HG02981 (cell line): Measurements from ENCODE around the gene NTPCR.
"Not testable (repeated sequence)": the region's sequence is repeated elsewhere in the genome, so short reads cannot be mapped to it uniquely, and the experiment has no call there.

Source experiments
- ATAC-seq: cut with Tn5 transposase; IDR thresholded peaks from one replicate; pipeline ENCODE4 v1.9.1; 2021; ENCODE audit warnings: mild to moderate bottlenecking, moderate library complexity; ENCODE audit not compliant: unreplicated experiment

Gene NTPCR

GRCh38 chr1:232983375-232983774 is 33.0 kb downstream of the NTPCR start:
- ATAC-seq, result no peak

GRCh38 chr1:232983817-232984567 is 33.6 kb downstream of the NTPCR start:
- no peak for ATAC-seq

GRCh38 chr1:232984577-232985425 is 34.4 kb downstream of the NTPCR start:
- no peak for ATAC-seq

- ATAC-seq, result no peak
Measured at GRCh38 chr1:232985882-232986526, 35.6 kb downstream of the NTPCR start.

DNA sequence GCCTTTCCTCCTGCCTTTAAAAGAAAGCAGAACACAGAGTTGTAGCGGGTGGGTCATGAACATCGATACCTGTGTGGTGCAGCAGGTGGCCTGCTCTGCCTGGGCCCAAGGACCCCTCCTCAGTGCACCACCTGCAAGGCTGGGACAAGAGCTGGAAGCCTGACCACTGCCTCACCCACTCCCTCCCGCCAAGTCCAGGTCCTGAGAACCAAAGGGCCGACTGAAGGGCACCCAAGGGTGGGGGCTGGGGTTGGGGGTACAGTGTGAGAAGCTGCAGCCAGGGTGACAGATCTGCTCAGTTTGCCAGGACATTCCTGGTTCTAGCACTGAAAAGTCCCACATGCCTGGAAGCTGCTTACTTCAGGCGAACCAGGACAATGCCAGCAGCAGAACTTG is 36.1 kb downstream of the NTPCR start:
- no peak for ATAC-seq

GRCh38 chr1:232987046-232987773 is 36.8 kb downstream of the NTPCR start:
- ATAC-seq, result no peak

DNA sequence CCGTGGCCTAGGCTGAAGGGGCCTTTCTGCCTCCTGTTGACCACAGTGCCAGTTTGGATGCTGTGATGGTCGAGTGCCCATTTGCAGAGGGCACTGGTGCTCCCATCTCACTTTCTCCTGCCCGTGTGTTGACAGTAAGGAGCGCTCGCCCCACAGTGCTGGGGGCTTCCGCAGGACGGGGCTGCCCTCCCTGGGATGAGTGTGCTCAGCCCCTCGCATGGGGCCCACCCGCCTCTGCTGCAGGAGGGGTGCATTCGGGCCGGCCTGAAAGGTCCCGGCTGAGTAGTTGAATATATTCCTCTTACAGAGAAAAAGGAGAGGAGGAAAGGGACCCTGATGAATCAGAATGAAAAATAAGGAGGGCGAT is 37.3 kb downstream of the NTPCR start:
- ATAC-seq, result no peak

GRCh38 chr1:232988572-232989040 is 38.2 kb downstream of the NTPCR start:
- no peak for ATAC-seq

DNA sequence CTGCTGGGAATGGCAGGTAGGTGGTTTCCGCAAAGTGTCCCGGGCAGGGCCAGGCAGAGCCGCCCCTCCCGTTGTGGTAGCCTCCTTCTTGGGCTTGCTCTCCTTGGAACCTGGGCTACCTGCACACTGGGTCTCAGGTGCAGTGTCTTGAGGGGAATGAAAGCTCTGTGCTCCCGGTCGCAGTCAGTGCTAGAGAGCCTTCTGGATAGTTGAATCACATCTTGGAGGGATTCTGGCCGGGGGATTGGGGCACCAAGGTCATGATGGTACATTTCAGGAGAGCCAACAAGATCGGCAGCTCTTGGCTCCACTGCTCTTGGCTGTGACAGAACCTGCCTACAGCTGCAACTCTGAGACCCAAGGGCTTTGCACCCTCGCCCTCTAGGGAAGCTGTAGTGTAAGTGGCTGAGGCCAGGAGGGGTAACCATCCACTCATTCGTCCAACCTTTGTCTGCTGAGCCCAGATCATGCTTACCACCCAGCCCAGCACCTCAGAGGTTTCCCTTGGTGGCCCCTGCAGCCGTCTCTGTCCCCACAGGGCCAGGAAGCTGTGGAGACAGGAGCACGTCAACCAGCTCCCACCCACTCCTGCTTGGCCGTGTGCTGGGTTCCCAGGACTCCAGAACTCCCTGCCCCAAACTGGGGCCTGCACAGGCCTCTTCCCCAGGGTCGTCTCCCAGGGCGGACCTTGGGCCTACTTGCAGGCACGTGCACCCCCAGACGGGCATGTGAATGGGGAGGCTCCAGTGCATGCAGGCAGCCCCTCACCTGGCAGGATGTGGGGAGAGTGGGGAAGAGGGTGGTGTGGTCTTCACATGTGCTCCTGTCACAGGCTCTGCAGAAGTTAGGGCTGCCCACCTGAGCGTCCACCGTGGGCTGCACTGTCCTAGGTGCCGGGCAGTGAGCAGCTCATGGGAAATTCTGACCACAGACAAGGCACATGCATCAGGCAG is 40.0 kb downstream of the NTPCR start:
- ATAC-seq, result no peak

GRCh38 chr1:232991238-232991637 is 40.8 kb downstream of the NTPCR start:
- no peak for ATAC-seq

GRCh38 chr1:232992227-232992626 is 41.8 kb downstream of the NTPCR start:
- no peak for ATAC-seq

- no peak for ATAC-seq
Measured at GRCh38 chr1:232993555-232993954, 43.1 kb downstream of the NTPCR start.

DNA sequence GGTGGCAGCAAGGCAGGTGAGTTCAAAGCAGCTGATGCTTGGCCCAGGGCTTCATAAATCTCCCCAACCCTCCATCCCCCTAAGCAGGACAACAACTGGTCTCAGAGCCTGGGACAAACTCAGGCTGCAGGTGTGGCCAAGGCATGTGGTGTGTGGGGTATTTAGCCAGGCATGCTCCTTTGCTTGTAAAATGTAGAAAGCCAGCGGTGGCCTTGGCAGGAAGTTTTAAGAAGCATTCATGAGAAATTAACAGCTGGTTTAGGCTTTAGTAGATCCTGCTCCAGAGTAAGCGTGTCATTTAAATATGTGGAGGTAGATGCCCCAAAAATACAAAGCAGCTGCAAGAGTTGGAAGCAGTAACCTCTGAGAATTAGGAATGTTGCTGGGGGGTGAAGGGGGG is 44.8 kb downstream of the NTPCR start:
- ATAC-seq, result no peak

GRCh38 chr1:232996143-232996542 is 45.7 kb downstream of the NTPCR start:
- no peak for ATAC-seq

- ATAC-seq, result no peak
Measured at GRCh38 chr1:232998138-232998537, 47.7 kb downstream of the NTPCR start.

- no peak for ATAC-seq
Measured at GRCh38 chr1:232998646-232999045, 48.2 kb downstream of the NTPCR start.

DNA sequence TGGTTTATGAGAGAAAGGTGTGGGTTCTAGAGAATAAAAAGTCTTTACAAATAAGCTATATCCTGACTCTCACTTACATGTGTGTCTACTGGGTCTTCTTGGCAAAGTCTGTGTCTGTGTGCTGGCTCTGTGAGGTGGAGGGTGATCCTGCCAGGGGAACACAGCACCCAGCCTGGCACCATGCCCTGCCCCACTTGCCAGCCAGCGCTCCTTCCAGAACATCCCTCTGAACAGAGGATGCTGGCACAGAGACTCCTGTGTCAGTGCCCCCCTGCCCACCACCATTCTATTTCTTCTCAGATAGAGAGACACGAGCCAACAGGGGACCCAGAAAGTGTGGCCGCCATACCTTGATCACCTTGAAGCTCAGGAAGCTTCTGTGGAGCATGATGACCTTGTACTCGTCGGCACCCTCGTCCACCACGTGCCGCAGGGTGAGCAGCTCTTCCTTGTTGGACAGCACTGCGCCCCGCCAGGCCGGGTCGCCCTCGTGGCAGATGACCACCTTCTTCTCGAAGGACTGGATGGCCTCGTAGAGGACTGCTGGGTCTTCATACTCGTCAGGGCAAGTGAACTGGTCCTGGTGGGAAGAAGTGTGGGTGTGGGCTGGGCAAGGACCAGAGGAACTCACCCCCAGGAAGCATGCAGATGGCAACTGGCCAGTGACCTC is 49.7 kb downstream of the NTPCR start:
- ATAC-seq, result no peak

DNA sequence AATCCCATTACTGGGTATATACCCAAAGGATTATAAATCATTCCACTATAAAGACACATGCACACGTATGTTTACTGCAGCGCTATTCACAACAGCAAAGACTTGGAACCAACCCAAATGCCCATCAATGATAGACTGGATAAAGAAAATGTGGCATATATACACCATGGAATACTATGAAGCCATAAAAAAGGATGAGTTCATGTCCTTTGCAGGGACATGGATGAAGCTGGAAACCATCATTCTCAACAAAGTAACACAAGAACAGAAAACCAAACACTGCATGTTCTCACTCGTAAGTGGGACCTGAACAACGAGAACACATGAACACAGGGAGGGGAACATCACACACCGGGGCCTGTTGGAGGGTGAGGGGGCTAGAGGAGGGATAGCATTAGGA is 53.2 kb downstream of the NTPCR start:
- ATAC-seq, result not testable (repeated sequence)

DNA sequence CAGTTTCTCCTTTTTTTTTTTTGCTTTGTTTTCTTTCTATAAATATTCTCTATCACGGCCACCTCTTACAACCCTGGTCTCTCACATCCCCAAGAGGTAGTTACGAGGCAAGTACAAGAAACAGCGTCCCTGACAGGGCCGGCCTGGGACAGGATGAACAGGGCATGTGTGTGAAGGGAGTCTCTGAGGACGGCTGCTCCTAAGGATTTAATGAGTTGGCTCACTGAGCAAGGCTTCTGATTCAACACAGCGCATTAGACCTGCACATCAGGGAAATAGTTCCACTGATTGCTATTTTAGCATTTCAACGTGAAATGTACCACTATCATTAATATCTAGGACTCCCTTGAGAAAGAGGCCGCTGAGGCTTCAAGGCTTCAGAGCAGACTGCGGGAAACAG is 54.0 kb downstream of the NTPCR start:
- ATAC-seq, result no peak
